Thyroid gland (tissue), 4 donors: Measurements from ENCODE around the gene HRG. TPM values are rescaled to one million over a fixed set of nuclear protein-coding genes. Genes with fewer than 3 reads are reported as not detected.
"Not testable (repeated sequence)": the region's sequence is repeated elsewhere in the genome, so short reads cannot be mapped to it uniquely, and the experiment has no call there.

Experiments
- DNase-seq, 2 donors: peaks; one replicate each; pipeline ENCODE4 v3.0.0-alpha.2; 2019
- H3K27ac ChIP-seq, 3 donors: fragments of 200-600 bp; sonication (generic); 1 replicate in 2 of 3; 2 replicates in 1 of 3; pipeline ENCODE4 v1.5.1; 2016 to 2019; ENCODE audit warnings: mild to moderate bottlenecking in 1 of 3, moderate library complexity in 1 of 3
- H3K27me3 ChIP-seq: fragments of 200-600 bp; sonication (generic); one replicate; pipeline ENCODE4 v1.5.1; 2019
- H3K36me3 ChIP-seq, 2 donors: fragments of 200-600 bp; sonication (generic); one replicate each; pipeline ENCODE4 v1.5.1; 2016 to 2019
- H3K4me1 ChIP-seq, 2 donors: fragments of 200-600 bp; sonication (generic); one replicate each; pipeline ENCODE4 v1.5.1; 2017 to 2019
- H3K4me3 ChIP-seq, 3 donors: fragments of 200-600 bp; sonication (generic); replicated peaks in 1 of 3; 1 replicate in 2 of 3; 2 replicates in 1 of 3; pipeline ENCODE4 v1.5.1; 2016; ENCODE audit warnings: mild to moderate bottlenecking in 1 of 3
- H3K9me3 ChIP-seq: fragments of 200-600 bp; sonication (generic); one replicate; pipeline ENCODE4 v1.5.1; 2017
- POLR2A ChIP-seq, 2 donors: fragments of 450-650 bp; IDR thresholded peaks; one replicate each; pipeline ENCODE4 v1.6.1; 2017; ENCODE audit warnings: antibody characterized with exemption in 2 of 2, mild to moderate bottlenecking in 2 of 2, moderate library complexity in 1 of 2
- WGBS, 2 donors: methylation state at CpG; one replicate each; pipeline ENCODE4 v1.1.5; 2017; 5-methylcytosine and 5-hydroxymethylcytosine counted together
- intact Hi-C: fragments of 100-400 bp; cut with DNase I; formaldehyde crosslinking; loops from one replicate; pipeline ENCODE4 v1.15.1; 2023
- total RNA-seq, 4 donors: library from RNA; depleted of rRNA; stranded (reverse); fragments of >200 nt; gene quantifications; one replicate each; pipeline ENCODE4 v1.2.3, GENCODE V29; 2016
- TF ChIP-seq, protein P1 (sequence below), 6 experiments: fragments of 200-600 bp in 3 of 6; fragments of 450-650 bp in 3 of 6; sonication (generic) in 3 of 6; IDR thresholded peaks; one replicate each; pipeline ENCODE4 v1.5.1; 2016 to 2019; ENCODE audit warnings: antibody characterized with exemption in 6 of 6, mild to moderate bottlenecking in 2 of 6, inconsistent platforms in 1 of 6, moderate library complexity in 1 of 6

HRG gene
- total RNA-seq, 4 donors from 2014 or later = 0.34 TPM; not detected in 3

DNA sequence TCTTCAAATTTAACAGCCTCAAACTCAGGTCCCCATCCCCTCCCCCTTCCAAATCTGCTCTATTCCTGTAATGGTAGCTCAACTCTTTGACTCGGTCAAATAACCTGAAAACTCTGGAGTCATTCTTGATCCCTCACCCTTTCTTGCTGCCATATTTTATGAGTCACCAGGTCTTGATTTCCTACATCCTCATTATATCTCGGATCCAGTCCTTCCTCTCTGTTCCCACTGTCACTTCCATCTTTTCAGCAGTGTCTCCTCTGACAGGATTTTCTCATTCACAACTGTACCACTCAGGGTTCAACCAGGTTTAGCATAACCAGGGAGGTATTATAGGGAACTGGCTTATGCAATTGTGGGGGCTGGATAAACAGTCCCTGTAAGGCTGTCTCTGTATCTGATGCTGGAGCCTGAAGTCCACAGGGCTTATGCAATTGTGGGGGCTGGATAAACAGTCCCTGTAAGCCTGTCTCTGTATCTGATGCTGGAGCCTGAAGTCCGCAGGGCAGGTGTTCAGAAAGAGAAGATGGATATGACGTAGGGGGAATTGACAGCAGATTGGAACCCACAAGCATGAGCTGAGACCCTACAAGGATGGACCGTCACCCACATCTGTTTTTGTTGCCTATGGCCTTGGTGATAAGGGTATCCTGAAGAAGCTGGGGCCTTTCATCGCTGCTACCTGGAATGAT is 34.7 kb upstream of the HRG start:
- no peak for DNase-seq
- no peak overlapping the region for H3K4me3 ChIP-seq
- intact Hi-C loops = no loop called here
- H3K4me1 ChIP-seq = no peaks in the 10 kb centered on the region
- TF ChIP-seq POLR2A (IDR thresholded peaks at IDR 0.05) = no peak
- TF ChIP-seq, protein P1, sequence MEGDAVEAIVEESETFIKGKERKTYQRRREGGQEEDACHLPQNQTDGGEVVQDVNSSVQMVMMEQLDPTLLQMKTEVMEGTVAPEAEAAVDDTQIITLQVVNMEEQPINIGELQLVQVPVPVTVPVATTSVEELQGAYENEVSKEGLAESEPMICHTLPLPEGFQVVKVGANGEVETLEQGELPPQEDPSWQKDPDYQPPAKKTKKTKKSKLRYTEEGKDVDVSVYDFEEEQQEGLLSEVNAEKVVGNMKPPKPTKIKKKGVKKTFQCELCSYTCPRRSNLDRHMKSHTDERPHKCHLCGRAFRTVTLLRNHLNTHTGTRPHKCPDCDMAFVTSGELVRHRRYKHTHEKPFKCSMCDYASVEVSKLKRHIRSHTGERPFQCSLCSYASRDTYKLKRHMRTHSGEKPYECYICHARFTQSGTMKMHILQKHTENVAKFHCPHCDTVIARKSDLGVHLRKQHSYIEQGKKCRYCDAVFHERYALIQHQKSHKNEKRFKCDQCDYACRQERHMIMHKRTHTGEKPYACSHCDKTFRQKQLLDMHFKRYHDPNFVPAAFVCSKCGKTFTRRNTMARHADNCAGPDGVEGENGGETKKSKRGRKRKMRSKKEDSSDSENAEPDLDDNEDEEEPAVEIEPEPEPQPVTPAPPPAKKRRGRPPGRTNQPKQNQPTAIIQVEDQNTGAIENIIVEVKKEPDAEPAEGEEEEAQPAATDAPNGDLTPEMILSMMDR (IDR thresholded peaks at IDR 0.05) = no peak
- no peaks in the 10 kb centered on the region for H3K9me3 ChIP-seq
- no peaks in the 10 kb centered on the region for H3K27me3 ChIP-seq
- 73 to 92% methylated on average over 6 of the region's 6 CpGs for WGBS, 2 donors
- H3K36me3 ChIP-seq = no peaks in the 10 kb centered on the region
- no peak overlapping the region for H3K27ac ChIP-seq

DNA sequence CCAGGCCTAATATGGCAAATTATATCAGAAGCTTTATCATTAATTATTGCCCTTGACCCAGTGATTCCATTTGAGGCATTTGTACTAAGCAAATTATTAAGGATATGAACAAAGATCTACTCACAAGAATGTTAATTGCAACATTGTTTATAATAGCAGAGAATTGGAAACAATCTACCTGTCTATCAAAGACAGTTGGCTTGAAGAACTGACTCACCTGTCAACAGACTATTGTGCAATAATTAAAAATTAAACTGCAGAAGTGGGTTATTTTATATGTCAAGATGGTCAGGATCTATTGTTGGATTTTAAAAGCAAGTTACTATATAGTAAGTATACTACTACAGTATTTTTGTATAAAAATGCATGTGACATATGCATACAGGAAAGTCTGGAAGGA is 32.3 kb upstream of the HRG start:
- H3K4me3 ChIP-seq = no peak overlapping the region
- H3K27me3 ChIP-seq = no peaks in the 10 kb centered on the region
- DNase-seq = no peak
- intact Hi-C loops = no loop called here
- H3K36me3 ChIP-seq = no peaks in the 10 kb centered on the region
- TF ChIP-seq, protein P1 (IDR thresholded peaks at IDR 0.05) = no peak
- no peaks in the 10 kb centered on the region for H3K9me3 ChIP-seq
- no peak overlapping the region for H3K27ac ChIP-seq
- no peaks in the 10 kb centered on the region for H3K4me1 ChIP-seq

DNA sequence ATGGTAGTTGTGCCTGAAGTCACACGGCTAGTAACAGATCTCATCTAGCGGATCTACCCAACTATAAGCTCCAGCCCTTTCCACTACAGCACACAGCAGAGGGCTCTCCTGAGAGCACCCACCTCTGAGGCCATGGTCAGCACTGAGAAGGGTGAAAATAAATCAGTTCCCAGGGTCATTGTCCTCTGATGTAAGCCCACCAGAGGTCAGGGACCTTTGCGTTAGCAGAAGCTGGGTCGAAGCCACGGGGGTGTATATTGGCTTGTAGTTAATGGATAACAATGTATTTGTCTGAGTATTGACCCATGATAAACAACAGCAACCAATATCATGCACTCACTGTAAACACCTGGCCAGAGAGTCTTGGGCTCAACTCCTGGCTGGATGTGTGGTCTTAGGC is 31.6 kb upstream of the HRG start:
- 82 to 87% methylated on average over 5 of the region's 5 CpGs for whole genome bisulfite sequencing, 2 donors
- H3K27ac ChIP-seq, H3K4me3 ChIP-seq, intact Hi-C loops, H3K36me3 ChIP-seq, H3K4me1 ChIP-seq, H3K27me3 ChIP-seq, DNase-seq, H3K9me3 ChIP-seq: not testable (repeated sequence)

DNA sequence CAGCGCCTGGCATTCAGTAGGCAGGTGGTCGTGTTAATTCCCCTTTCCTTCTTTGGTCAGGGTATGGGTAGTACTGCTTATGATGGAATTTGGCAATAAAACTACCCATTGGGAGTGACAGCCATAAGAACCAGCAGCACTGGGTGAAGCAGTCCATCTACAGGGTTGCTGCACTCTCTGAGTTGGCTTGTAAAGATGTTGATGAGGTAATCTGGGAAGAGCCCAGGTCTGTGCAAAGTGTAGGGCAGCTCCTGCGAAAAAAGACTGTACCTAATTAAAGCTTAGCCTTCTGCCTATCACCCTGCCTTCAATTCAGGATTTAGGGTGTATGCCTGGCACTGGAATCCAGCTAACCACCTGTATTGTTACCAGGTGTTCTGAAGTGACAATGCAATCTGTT is 30.3 kb upstream of the HRG start:
- Histone ChIP-seq H3K9me3 (no peaks in the 10 kb centered on the region), H3K27ac (no peak overlapping the region), H3K27me3 (no peaks in the 10 kb centered on the region), H3K4me1 (peaks cover 0 to 4% of the 10 kb centered on the region in 2 donors), H3K36me3 (no peaks in the 10 kb centered on the region), H3K4me3 (no peak overlapping the region)
- 93 to 96% methylated on average over 3 of the region's 3 CpGs for WGBS, 2 donors
- DNase-seq = no peak
- intact Hi-C loops = no loop called here
- no peak for TF ChIP-seq POLR2A (IDR thresholded peaks at IDR 0.05)
- TF ChIP-seq, protein P1 (IDR thresholded peaks at IDR 0.05) = no peak

DNA sequence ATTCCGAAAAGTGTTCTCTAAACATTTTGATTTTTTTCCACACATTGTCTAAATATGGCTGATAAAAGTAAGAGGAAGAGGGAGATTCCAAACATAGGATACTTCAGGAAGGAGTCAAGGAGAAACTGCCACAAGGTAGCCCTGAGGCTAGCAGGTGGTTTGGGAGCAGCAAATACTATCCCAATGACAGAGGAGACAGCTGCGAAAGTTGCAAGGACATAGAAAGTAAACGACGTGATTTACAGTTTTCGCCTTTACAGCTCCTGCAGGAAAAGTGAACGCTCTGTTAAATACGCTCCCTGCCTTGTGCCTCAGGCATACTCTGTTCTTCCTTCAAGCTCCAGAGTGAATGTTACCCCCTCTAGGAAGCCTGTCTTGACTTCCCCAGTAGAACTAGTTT is 29.3 kb upstream of the HRG start:
- intact Hi-C loops = no loop called here
- no peaks in the 10 kb centered on the region for H3K9me3 ChIP-seq

More for the DNA sequence above, 29.3 kb upstream of the HRG start:
- TF ChIP-seq, protein P1 (IDR thresholded peaks at IDR 0.05) = no peak
- no peak for TF ChIP-seq POLR2A (IDR thresholded peaks at IDR 0.05)
- Histone ChIP-seq H3K27me3 (no peaks in the 10 kb centered on the region), H3K36me3 (no peaks in the 10 kb centered on the region), H3K4me3 (no peak overlapping the region), H3K27ac (no peak overlapping the region), H3K4me1 (peaks cover 0 to 7% of the 10 kb centered on the region in 2 donors)
- DNase-seq = no peak
- WGBS, 2 donors = 91 to 92% methylated on average over 7 of the region's 7 CpGs
